Keratinocyte (primary cell): ENCODE measurements around the gene AMMECR1L. TPM values are rescaled to one million over a fixed set of nuclear protein-coding genes. Genes with fewer than 3 reads are reported as not detected.
A peak's percentile ranks its signal among the peaks of the same experiment; 100 is the strongest.

ENCODE experiments used
- DNase-seq: peaks from one replicate; pipeline ENCODE4 v3.0.0-alpha.2; 2011; ENCODE audit warnings: low read depth, missing footprints, low spot score
- FAIRE-seq: peaks from 2 replicates; lab custom pipeline; 2011; peaks lifted over from hg19 to GRCh38; lab: Jason Lieb, UNC
- H2AFZ ChIP-seq: 2 replicates; pipeline ENCODE4 v1.6.0; 2012; ENCODE audit warnings: low read length, control low read depth, inconsistent platforms; ENCODE audit not compliant: control insufficient read depth
- H3K27ac ChIP-seq: 2 replicates; pipeline ENCODE4 v1.5.1; 2011; ENCODE audit warnings: low read length; ENCODE audit not compliant: control insufficient read depth, insufficient read depth
- H3K27me3 ChIP-seq: 3 replicates; pipeline ENCODE4 v1.6.0; 2011; ENCODE audit warnings: low read length; ENCODE audit not compliant: control insufficient read depth, insufficient read depth; ENCODE audit errors: extremely low read depth
- H3K36me3 ChIP-seq, 2 experiments: 2 replicates in 1 of 2; 3 replicates in 1 of 2; pipeline ENCODE4 v1.5.1; 2011; ENCODE audit warnings: low read length in 2 of 2, mild to moderate bottlenecking in 1 of 2; ENCODE audit not compliant: control insufficient read depth in 2 of 2, insufficient read depth in 2 of 2; ENCODE audit errors: extremely low read depth in 1 of 2
- H3K4me1 ChIP-seq: 3 replicates; pipeline ENCODE4 v1.5.1; 2011; ENCODE audit warnings: low read length; ENCODE audit not compliant: control insufficient read depth, insufficient read depth; ENCODE audit errors: extremely low read depth
- H3K4me2 ChIP-seq: 3 replicates; pipeline ENCODE4 v1.6.0; 2011; ENCODE audit warnings: low read depth, low read length; ENCODE audit not compliant: control insufficient read depth, insufficient read depth; ENCODE audit errors: extremely low read depth
- H3K4me3 ChIP-seq, 3 experiments: fragments of 200-600 bp in 1 of 3; sonication (generic) in 1 of 3; 2 replicates in 2 of 3; 3 replicates in 1 of 3; pipeline ENCODE4 v1.5.1; 2011 to 2016; ENCODE audit warnings: low read length in 3 of 3, mild to moderate bottlenecking in 3 of 3, control low read depth in 2 of 3, inconsistent platforms in 1 of 3, low read depth in 1 of 3, mixed read lengths in 1 of 3, mixed run types in 1 of 3, moderate library complexity in 1 of 3; ENCODE audit not compliant: control insufficient read depth in 2 of 3, insufficient read depth in 2 of 3; ENCODE audit errors: extremely low read depth in 1 of 3
- H3K79me2 ChIP-seq: 2 replicates; pipeline ENCODE4 v1.6.0; 2012; ENCODE audit warnings: low read length; ENCODE audit not compliant: control insufficient read depth, insufficient read depth
- H3K9ac ChIP-seq: 3 replicates; pipeline ENCODE4 v1.6.0; 2011; ENCODE audit warnings: low read length; ENCODE audit not compliant: control insufficient read depth, insufficient read depth; ENCODE audit errors: extremely low read depth
- H3K9me1 ChIP-seq: 3 replicates; pipeline ENCODE4 v1.6.0; 2011; ENCODE audit warnings: low read length; ENCODE audit not compliant: control insufficient read depth, insufficient read depth; ENCODE audit errors: extremely low read depth
- H3K9me3 ChIP-seq: 2 replicates; pipeline ENCODE4 v1.5.1; 2012; ENCODE audit warnings: low read depth, low read length; ENCODE audit not compliant: control insufficient read depth
- H4K20me1 ChIP-seq: 3 replicates; pipeline ENCODE4 v1.6.0; 2011; ENCODE audit warnings: low read length; ENCODE audit not compliant: control insufficient read depth, insufficient read depth; ENCODE audit errors: extremely low read depth
- CTCF ChIP-seq, 3 experiments: IDR thresholded peaks in 1 of 3; conservative IDR thresholded peaks in 1 of 3; optimal IDR thresholded peaks in 1 of 3; 2 replicates in 2 of 3; 3 replicates in 1 of 3; pipeline versions ENCODE3 to v1.5.1; 2011; ENCODE audit warnings: low read length in 3 of 3, mild to moderate bottlenecking in 3 of 3, moderate library complexity in 2 of 3, control low read depth in 1 of 3, inconsistent platforms in 1 of 3; ENCODE audit not compliant: insufficient read depth in 2 of 3; ENCODE audit errors: extremely low read depth in 1 of 3
- EZH2 ChIP-seq: IDR thresholded peaks from one replicate; pipeline ENCODE4 v1.6.1; 2012; ENCODE audit warnings: inconsistent platforms, mild to moderate bottlenecking, low read length, moderate library complexity
- dilution Hi-C: fragments of 300-500 bp; cut with MboI; formaldehyde crosslinking; loops from one replicate; pipeline ENCODE4 v1.7.0; 2020; ENCODE audit warnings: low sequenced_read_pairs; ENCODE audit not compliant: extremely low pct_ligation_motif_present
- polyA plus RNA-seq, 5 experiments: library from polyadenylated mRNA; depleted of rRNA in 3 of 5; stranded (reverse) in 3 of 5; stranded (forward) in 1 of 5; unstranded in 1 of 5; fragments of >200 nt; gene quantifications; 1 replicate in 1 of 5; 2 replicates in 3 of 5; 3 replicates in 1 of 5; pipeline versions ENCODE4 v1.2.1 to v1.2.3, GENCODE V29; 2011 to 2012; ENCODE audit warnings: missing spikeins in 2 of 5, low read depth in 1 of 5, low replicate concordance in 1 of 5

Gene AMMECR1L
- polyA plus RNA-seq, 1 donor (not counting 4 experiments of a cell fraction or from before 2014, with no cell fraction given) = 16.8 TPM

GRCh38 chr2:127860130-127860529 is 25.6 kb downstream of the AMMECR1L start:
- H3K4me1 ChIP-seq = peaks cover 15% of the 10 kb centered on the region
- peak overlapping the region; percentile 37 for H3K4me2 ChIP-seq
- H3K9me1 ChIP-seq = peaks cover 3% of the 10 kb centered on the region
- peaks cover 14 to 25% of the 10 kb centered on the region in 2 experiments for H3K36me3 ChIP-seq
- H3K9me3 ChIP-seq = no peaks in the 10 kb centered on the region
- peaks cover 8% of the 10 kb centered on the region for H4K20me1 ChIP-seq
- DNase-seq = no peak
- H3K9ac ChIP-seq = no peak overlapping the region
- dilution Hi-C loops = no loop called here
- no peak for FAIRE-seq
- TF ChIP-seq EZH2 (no peak), CTCF (optimal IDR thresholded peaks at IDR 0.05 in 1 of 3, IDR thresholded peaks at IDR 0.05 in 1 of 3, conservative IDR thresholded peaks at IDR 0.05 in 1 of 3; ENCODE audit: extremely low read depth in 1 of 3, insufficient read depth in 2 of 3, low read length in 3 of 3) (no peak)
- no peaks in the 10 kb centered on the region for H3K27me3 ChIP-seq
- no peak overlapping the region for H3K4me3 ChIP-seq
- H2AFZ ChIP-seq = no peak overlapping the region
- peak overlapping the region; percentile 33 for H3K27ac ChIP-seq
- peaks cover 27% of the 10 kb centered on the region for H3K79me2 ChIP-seq

GRCh38 chr2:127859712-127860085 is 26.1 kb downstream of the AMMECR1L start:
- Histone ChIP-seq H4K20me1 (peaks cover 8% of the 10 kb centered on the region), H3K4me3 (no peak overlapping the region), H3K79me2 (peaks cover 31% of the 10 kb centered on the region)

More at GRCh38 chr2:127859712-127860085, 26.1 kb downstream of the AMMECR1L start:
- DNase-seq (peak; percentile 54), FAIRE-seq (peak; percentile 84)
- peak overlapping the region; percentile 37 for H3K4me2 ChIP-seq
- H3K4me1 ChIP-seq = peaks cover 15% of the 10 kb centered on the region
- H2AFZ ChIP-seq = no peak overlapping the region
- H3K27me3 ChIP-seq = no peaks in the 10 kb centered on the region
- H3K36me3 ChIP-seq = peaks cover 12 to 21% of the 10 kb centered on the region in 2 experiments
- dilution Hi-C loops = no loop called here
- H3K9ac ChIP-seq = no peak overlapping the region
- H3K27ac ChIP-seq = peak overlapping the region; percentile 33
- no peaks in the 10 kb centered on the region for H3K9me3 ChIP-seq
- TF ChIP-seq CTCF (optimal IDR thresholded peaks at IDR 0.05 in 1 of 3, IDR thresholded peaks at IDR 0.05 in 1 of 3, conservative IDR thresholded peaks at IDR 0.05 in 1 of 3; ENCODE audit: extremely low read depth in 1 of 3, insufficient read depth in 2 of 3, low read length in 3 of 3) = no peak
- no peak for TF ChIP-seq EZH2
- peaks cover 3% of the 10 kb centered on the region for H3K9me1 ChIP-seq
